Activated CD4-positive, CD25-positive, alpha-beta regulatory T cell treated with anti-CD3 and anti-CD28 coated beads, Interleukin-2, amount 50 U/mL, for 72 hours (primary cell): ENCODE data around the gene PLCG2.
A peak's percentile ranks its signal among the peaks of the same experiment; 100 is the strongest.
"Not testable (repeated sequence)": the region's sequence is repeated elsewhere in the genome, so short reads cannot be mapped to it uniquely, and the experiment has no call there.

Experiments used
- DNase-seq: peaks from one replicate; pipeline ENCODE4 v3.0.0; 2021

The PLCG2 gene

GRCh38 chr16:82009789-82010188 lies 230.7 kb downstream of the PLCG2 start:
- not testable (repeated sequence) for DNase-seq

- DNase-seq, result no peak
These were observed 231.6 kb downstream of the PLCG2 start for GRCh38 chr16:82010649-82011048.

GRCh38 chr16:82011199-82011641 lies 232.1 kb downstream of the PLCG2 start, which contains the start of gene SDR42E1:
Gene SDR42E1 (minus strand): TSS chr16:82011470. CDS start chr16:82000858, 10,612 bp downstream.
- peak; percentile 38 for DNase-seq
